NCI-H2081 (cell line): ENCODE results near the gene CYP2A13.
"Not testable (repeated sequence)": the region's sequence is repeated elsewhere in the genome, so short reads cannot be mapped to it uniquely, and the experiment has no call there.

Experiments used
- DNase-seq, 2 experiments: peaks; one replicate each; lab custom pipeline; 2025; lab: John Stamatoyannopoulos, UW

Gene CYP2A13

GRCh38 chr19:41088151-41088550 lies at the start of gene CYP2A13:
Gene CYP2A13 (plus strand): TSS chr19:41088451. CDS start chr19:41088472, 21 bp downstream.
- no peak for DNase-seq

GRCh38 chr19:41039806-41040205 lies 48.4 kb upstream of the CYP2A13 start:
- no peak for DNase-seq

- DNase-seq: not testable (repeated sequence)
Observed at GRCh38 chr19:41045095-41045494, 43.2 kb upstream of the CYP2A13 start.

GRCh38 chr19:41050426-41050825 lies 37.8 kb upstream of the CYP2A13 start:
- DNase-seq: no peak

GRCh38 chr19:41052162-41052561 lies 36.1 kb upstream of the CYP2A13 start:
- DNase-seq: not testable (repeated sequence)

- not testable (repeated sequence) for DNase-seq
Observed at GRCh38 chr19:41053331-41053730, 34.9 kb upstream of the CYP2A13 start.

- DNase-seq: no peak
Observed at GRCh38 chr19:41064974-41065569, 23.2 kb upstream of the CYP2A13 start.

- no peak for DNase-seq
Observed at GRCh38 chr19:41076286-41076685, 12.0 kb upstream of the CYP2A13 start.

- no peak for DNase-seq
Observed at GRCh38 chr19:41083516-41083915, 4.7 kb upstream of the CYP2A13 start.

GRCh38 chr19:41085748-41086415 lies 2.4 kb upstream of the CYP2A13 start:
- DNase-seq: no peak

- DNase-seq: no peak
Observed at GRCh38 chr19:41089959-41090358, 1.7 kb downstream of the CYP2A13 start.

- DNase-seq: no peak
Observed at GRCh38 chr19:41095703-41096102, 7.5 kb downstream of the CYP2A13 start.

GRCh38 chr19:41096353-41096752 lies 8.1 kb downstream of the CYP2A13 start:
- no peak for DNase-seq

- DNase-seq: no peak
Observed at GRCh38 chr19:41097302-41097701, 9.1 kb downstream of the CYP2A13 start.

GRCh38 chr19:41098762-41099161 lies 10.5 kb downstream of the CYP2A13 start:
- no peak for DNase-seq

- DNase-seq: not testable (repeated sequence)
Observed at GRCh38 chr19:41102210-41102609, 14.0 kb downstream of the CYP2A13 start.

GRCh38 chr19:41106177-41106576 lies 17.9 kb downstream of the CYP2A13 start:
- DNase-seq: no peak

- no peak for DNase-seq
Observed at GRCh38 chr19:41111296-41111695, 23.0 kb downstream of the CYP2A13 start.

- DNase-seq: no peak
Observed at GRCh38 chr19:41111750-41112295, 23.6 kb downstream of the CYP2A13 start.

- no peak for DNase-seq
Observed at GRCh38 chr19:41112728-41113290, 24.6 kb downstream of the CYP2A13 start.

- DNase-seq: no peak
Observed at GRCh38 chr19:41114132-41114531, 25.9 kb downstream of the CYP2A13 start, which contains the start of gene CYP2F1. Gene CYP2F1 (plus strand): TSS chr19:41114432. CDS start chr19:41116189, 1,757 bp downstream.

GRCh38 chr19:41116261-41116660 lies 28.0 kb downstream of the CYP2A13 start:
- DNase-seq: no peak
